ENCODE results near the gene ANKH.

- TF ChIP-seq FOXP4 (CRISPR knock-in tag; IDR thresholded peaks at IDR 0.05) (no peak), ZFP41 (CRISPR knock-in tag; IDR thresholded peaks at IDR 0.05; ENCODE audit: borderline replicate concordance) (no peak), MAFK (conservative IDR thresholded peaks at IDR 0.05 in 1 of 2, IDR thresholded peaks at IDR 0.05 in 1 of 2; ENCODE audit: low read length in 2 of 2) (no peak), KDM1A (CRISPR knock-in tag; IDR thresholded peaks at IDR 0.05) (no peak)
- TF ChIP-seq, protein P1, sequence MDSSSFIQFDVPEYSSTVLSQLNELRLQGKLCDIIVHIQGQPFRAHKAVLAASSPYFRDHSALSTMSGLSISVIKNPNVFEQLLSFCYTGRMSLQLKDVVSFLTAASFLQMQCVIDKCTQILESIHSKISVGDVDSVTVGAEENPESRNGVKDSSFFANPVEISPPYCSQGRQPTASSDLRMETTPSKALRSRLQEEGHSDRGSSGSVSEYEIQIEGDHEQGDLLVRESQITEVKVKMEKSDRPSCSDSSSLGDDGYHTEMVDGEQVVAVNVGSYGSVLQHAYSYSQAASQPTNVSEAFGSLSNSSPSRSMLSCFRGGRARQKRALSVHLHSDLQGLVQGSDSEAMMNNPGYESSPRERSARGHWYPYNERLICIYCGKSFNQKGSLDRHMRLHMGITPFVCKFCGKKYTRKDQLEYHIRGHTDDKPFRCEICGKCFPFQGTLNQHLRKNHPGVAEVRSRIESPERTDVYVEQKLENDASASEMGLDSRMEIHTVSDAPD (CRISPR knock-in tag; IDR thresholded peaks at IDR 0.05): no peak
- TF ChIP-seq, protein P2, sequence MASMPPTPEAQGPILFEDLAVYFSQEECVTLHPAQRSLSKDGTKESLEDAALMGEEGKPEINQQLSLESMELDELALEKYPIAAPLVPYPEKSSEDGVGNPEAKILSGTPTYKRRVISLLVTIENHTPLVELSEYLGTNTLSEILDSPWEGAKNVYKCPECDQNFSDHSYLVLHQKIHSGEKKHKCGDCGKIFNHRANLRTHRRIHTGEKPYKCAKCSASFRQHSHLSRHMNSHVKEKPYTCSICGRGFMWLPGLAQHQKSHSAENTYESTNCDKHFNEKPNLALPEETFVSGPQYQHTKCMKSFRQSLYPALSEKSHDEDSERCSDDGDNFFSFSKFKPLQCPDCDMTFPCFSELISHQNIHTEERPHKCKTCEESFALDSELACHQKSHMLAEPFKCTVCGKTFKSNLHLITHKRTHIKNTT (CRISPR knock-in tag; IDR thresholded peaks at IDR 0.05): no peak
These were observed 108.9 kb downstream of the ANKH start for GRCh38 chr5:14762549-14763216.
